Activated T-cell treated with anti-CD3 and anti-CD28 coated beads for 24 hours (primary cell): Measurements from ENCODE around the gene ST6GALNAC1.
A peak's percentile ranks its signal among the peaks of the same experiment; 100 is the strongest.

Experiments
- DNase-seq: peaks from one replicate; pipeline ENCODE4 v3.0.0-alpha.2; 2020; ENCODE audit warnings: low read depth

The ST6GALNAC1 gene

DNA sequence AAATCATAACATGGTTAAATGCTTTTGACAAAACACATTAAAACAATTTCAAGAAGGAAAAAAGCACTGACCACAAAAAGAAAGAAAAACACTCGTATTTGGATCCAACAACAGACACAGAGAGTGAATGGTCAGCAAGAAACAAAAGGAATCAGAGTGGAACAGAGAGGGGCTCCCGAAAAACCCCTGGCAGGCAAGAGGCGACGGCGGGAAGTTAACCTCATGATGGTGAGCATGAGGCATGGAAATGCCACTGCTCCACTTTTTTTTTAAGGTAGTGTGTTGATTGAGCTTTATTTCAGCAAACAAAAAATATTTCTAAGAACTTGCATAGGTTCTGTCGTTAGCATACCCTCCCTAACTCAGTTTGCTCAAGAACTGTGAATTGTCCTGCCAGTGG is 32.1 kb upstream of the ST6GALNAC1 start:
- DNase-seq, result no peak

DNA sequence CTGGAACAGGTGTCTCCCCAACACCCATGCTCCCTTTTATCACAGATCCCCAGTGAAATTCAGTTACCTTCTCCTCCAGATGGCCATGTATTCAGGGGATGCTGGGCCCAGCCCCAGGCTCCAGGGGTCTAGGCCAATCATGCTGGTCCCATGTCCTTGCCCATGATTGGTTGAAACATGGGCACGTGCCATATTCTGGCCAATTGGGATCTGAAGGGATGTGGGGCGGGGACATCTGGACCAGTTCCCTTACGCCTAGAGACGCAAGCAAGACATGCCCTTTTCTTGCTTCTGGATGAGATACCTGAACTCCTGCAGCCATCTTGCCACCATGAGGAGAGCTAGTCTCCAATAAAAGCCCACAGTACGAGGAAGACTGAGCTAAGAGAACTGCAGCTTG is 31.0 kb upstream of the ST6GALNAC1 start:
- no peak for DNase-seq

DNA sequence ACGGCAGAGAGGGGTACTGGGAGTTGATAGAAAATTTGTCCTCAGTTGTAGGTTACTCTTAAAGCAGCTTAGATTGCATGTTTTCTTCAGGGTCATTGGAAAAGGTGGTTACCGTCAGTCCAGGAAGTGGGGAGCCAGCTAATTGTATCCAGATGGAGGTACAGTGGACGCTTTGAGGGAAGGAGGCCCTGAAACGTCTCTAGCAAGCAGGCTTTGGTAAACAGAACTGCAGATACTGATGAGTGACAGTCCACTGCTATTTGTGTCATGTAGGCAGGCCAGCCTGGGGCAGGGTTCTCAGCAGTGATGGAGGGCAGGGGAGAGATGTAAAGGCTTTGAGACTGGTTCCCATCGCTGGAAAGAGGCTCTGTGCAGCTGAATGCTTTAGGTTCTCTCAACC is 30.2 kb upstream of the ST6GALNAC1 start:
- DNase-seq, result no peak

DNA sequence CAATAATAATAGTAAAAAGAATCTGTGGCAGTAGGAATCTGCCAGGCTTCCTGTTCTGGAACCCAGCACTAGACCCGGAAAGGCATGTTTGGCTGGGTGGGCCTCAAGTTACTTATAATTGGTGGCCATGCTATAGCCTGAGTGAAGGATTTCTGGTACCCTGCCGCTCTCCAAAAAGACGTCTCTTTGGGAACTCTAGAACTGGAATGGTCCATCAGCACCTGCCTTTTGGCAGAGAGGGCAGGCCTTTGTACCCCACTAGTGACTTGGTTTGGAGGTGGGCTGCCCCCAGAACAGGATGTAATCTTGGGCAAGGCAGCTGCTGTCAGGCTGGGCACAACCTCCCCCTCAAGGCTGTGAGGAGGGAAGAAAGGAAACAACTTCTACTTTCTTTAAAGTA is 29.3 kb upstream of the ST6GALNAC1 start:
- no peak for DNase-seq

DNA sequence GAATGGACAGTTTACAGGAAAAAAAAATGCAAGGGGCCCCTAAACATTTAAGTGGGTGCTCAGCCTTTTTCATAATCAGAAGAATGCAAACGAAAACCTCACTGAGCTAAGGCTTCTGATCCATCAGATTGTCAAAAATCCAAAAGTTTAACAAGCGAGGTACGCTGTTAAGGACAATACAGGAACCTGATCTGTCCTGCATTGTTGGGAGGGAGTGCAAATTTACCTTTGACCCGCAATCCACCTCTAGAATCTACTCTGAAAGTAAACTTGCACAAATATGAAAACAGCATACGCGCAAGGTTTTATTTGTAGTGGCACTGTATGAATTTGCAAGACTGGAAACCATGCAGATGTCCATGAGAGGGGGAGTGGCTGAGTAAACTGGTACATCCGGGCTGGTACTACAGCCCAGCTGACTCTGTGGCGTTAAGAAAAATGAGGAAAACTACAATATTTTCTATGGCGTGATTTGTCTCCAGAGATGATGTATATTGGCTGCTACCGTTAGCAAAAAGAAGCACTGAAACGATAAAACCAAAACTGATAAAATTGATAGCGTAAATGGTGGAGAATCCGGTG is 28.8 kb upstream of the ST6GALNAC1 start:
- no peak for DNase-seq

DNA sequence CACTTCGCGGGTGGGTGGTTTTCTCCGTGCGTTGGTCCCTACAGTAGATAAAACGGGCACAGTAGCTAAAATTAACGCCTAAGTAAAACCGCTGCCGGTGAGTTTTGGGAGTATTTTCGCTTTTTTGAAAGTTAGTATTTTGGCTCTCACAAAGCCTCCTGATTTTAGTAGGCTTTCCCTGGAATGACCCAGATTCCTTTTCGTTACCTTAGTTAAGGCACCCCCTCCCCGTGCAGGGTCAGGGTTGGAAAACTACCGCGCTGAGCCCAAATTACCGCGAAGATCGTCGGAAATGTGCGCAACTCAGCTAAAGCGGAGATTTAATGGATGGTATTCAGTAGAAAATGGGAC is 28.3 kb upstream of the ST6GALNAC1 start:
- no peak for DNase-seq

DNA sequence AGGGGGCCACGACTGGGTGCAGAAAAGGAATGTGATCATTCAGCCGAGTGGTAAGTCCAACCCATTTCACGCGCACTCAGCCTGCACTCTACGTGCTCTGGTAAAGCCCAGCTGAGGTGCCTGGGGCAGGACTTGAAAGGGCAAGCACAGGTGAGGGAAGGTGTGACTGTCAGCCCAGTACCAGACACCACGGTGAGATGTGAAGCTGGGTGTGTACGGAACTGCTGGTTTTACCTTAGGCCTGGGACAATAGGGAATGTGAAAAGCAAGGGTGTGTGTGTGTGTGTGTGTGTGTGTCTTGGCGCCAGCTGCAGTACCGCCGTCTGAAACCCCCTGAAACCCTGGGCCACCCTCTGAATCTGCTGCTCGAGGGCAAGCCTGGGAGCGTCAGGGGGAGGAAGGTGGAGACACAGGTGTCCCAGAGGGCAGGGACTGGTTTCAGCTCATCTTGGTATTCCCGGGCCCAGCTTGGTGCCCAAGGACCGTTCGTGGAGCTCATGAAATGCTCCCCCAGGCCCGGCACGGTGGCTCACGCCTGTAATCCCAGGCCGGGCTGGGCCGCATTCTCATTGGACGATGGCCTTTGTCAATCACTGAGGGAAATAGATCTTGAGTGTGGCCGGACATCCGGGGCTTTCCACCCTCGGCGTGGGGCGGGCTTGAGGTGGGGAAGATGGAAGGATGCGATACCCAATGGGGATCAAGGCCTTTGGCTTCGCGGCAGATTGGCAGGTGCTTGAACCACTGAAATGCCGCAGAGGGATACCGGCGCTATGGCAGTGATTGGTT is 27.8 kb upstream of the ST6GALNAC1 start:
- peak; percentile 98 for DNase-seq

DNA sequence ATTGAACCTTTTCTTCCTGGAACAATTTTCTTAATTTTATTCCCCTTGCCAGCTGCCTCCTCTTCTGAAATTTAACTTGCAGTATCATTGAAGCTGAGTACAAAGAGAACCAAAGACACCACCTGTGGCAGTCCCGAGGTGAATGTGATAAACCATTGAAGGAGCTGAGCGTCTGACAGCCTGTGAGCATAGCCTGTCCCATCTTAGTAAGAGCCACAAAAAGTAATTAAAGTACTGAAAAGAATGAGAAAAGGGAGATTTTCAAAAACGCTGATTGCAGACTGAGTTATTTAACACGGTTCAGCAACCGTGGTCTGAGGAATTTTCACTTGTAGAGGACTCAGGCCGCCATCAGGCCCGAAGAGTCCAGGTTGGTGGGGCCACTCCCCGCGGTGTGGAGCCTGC is 27.2 kb upstream of the ST6GALNAC1 start:
- no peak for DNase-seq

DNA sequence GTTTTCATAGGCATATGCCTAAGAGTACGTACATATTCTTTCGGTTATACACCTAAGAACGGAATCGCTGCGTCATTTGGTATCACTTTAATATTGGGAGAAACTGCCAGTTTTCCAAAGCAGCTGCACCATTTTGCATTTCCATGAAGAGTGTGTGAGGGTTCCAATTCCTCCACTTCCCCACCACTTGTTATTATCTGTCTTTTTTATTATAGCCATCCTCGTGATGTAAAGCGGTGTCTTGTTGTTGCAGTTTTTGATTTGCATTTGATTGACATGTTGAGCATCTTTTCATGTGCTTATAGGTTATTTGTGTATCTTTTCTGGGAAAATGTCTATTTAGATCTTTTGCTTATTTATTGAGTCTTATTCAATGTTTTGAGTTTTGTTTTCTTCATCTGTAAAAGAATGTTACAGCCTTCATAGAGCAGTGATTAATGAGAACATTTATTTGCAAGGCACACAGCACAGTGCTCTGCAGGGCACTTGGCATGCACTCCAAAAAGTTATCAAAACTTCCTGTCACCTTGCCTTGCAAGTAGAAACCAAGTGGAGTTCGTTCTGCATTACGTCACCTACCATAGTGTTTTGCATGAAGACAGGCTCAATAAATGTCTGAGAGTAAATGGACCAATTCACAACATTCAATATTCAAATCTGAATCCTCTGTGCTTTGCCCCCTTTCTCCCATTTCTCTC is 26.6 kb upstream of the ST6GALNAC1 start:
- no peak for DNase-seq

DNA sequence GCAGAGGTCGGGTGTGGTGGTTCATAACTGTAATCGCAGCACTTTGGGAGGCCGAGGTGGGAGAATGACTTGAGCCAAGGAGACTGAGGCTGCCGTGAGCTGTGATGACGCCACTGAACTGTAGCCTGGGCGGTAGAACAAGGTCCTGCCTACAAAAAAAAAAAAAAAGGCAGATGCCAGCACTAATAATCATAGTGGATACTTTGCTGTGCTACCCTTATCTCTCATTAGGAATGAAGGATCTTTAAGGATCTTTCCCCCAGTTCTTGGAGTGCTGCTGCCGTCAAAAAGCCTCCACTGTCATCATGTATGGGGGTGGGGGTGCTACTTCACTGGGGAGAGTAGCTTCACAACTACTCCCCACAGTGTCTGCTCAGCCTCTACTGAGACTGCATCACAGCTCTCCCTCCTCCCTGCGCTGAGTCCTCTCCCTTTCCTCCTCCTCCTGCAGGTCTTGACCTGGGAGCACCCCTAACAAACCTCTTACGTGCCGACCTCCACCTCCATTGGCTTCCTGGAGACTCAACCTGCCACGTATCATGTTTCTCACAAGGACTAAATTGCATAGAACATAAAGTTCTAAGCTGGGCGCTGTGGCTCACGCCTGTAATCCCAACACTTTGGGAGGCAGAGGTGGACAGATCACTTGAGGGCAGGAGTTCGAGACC is 24.4 kb upstream of the ST6GALNAC1 start:
- DNase-seq, result no peak

DNA sequence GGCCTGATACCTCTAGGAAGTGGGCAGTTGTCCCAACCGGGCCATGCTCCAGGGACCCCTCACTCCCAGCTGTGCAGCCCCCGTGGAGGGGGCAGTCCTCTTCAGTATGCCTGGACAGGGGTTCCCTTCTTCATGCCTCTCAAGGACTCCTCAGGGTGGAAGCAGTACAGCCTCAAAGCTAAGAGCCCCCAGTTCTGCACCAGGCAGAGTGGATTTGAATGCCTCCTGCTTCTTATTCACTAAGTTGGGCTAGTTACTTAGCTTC is 23.9 kb upstream of the ST6GALNAC1 start:
- DNase-seq, result no peak

DNA sequence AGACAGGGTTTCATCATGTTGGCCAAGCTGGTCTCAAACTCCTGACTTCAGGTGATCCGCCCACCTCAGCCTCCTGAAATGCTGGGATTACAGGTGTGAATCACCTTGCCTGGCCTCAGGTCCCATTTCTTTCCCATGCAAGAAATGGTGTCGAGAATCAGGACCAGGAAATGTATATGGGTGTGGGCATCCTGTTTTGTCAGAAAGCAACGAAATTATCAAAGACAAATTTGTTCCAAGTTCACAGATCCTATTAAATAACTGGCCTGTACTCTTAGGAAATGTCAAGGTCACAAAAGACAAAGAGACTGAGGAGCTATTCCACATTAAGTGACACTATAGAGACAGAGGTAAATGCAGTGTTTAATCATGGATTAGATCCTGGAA is 17.1 kb upstream of the ST6GALNAC1 start:
- DNase-seq, result no peak

DNA sequence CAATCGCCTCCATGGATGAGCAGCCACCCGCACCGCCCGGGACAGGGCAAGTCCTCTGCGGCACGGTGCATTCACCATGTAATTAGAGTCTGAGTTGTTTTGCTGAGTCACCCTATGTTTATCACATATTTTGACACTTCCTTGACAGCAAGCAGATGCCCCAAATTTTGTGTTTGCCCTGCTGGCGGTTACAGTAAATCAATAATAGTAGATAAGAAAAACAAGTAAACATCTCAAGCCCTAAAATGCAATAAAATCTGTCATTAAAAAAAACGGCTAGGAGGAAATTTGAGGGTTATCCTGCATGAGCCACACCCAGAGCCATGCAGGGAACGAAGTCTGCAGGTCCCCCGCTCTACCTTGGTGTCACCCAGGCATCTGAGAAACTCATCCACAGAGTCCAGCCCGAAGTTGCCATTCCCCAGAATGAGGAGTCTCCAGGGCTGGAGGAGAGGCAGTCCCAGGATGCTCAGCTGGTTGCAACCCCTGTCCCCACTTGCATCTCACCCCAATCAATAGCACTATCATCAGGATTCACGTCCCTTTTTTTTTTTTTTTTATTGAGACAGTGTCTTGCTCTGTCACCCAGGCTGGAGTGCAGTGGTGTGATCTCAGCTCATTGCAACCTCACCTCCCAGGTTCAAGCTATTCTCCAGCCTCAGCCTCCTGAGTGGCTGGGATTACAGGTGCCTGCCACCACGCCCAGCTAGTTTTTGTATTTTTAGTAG is 16.5 kb upstream of the ST6GALNAC1 start:
- no peak for DNase-seq

DNA sequence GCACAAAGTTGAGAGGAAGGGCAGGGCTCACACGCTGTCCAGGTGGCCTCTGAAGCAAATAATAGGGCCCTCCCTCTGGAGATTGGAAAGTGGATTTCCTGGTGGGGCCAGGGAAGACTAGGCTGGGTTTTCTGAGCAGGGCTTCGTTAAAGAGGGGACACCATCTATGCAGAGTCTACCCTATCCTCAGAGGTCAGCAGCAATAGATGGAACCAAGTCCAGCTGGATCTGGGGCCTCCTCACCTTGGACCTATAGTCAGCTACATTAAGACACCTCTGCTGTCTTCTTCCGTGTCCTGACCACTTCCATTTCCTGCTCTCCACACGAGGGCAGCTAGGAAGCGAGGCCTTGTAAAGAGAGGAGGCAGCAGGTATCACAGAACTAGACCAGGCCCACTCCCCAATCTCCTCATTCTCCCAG is 14.7 kb upstream of the ST6GALNAC1 start:
- DNase-seq, result no peak

DNA sequence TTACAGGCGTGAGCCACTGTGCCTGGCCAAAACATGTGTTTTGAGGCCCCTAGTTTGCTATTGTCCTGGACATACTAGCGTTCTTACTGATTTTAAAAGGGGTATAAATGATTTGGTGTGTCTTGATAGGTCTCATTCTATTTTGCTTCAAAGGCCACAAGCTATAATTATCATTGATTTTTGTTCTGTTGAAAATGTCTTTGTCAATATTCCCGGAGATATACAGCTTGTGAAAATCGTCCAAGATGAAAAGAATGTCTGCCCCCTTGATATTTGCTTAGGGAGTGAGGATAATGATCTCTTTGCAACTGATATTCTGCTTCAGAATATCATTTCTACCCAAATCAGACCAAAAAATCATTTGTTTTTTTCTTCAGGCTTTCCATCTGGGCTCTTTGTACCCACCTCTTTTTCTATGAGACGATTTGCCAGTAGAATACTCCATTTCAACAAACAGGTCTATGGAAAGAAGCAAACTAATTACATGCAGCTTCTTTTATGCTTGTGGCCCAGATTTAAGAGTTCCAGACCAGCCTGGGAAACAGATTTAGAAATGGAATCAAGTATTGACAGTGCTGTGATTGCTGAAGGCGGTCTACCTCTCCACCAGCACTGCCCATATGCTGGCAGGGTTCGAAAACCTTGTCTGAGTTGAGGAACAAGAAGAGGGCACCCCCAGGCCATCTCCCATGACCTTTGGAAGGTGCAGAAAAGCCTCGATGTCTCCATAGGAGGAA is 14.1 kb upstream of the ST6GALNAC1 start:
- DNase-seq, result no peak

DNA sequence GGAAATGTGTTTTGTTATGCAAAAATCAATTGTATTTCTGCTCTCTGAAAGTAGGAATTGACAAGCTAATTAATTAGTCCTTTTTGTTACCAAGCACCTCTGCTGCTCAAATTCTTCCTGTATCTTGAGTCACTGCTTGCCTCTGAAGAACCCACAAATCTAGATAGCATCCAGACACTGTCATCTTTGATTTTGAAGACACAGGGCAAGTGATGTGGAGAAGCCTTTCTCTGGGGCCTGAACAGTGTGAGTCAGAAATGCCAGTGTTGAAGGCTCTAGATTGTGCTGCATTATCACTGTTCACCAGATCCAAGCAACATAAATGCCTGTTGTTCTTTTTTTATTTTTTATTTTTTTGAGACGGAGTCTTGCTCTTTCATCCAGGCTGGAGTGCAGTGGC is 10.9 kb upstream of the ST6GALNAC1 start:
- no peak for DNase-seq

DNA sequence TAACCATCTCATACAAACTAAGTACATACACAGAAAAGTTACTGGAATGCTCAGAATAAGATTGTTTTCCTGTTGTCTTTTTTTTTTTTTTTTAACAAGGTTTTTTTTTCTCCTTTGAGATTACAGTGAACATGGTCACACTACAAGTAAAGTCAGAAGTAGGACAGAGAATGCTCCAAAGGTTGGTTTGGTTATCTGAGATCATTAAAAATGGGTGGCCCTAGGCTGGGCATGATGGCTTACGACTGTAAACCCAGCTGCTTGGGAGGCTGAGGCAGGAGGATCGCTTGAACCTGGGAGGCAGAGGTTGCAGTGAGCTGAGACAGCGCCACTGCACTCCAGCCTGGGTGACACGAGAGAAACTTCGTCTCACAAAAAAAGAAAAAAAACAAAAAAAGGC is 6.9 kb upstream of the ST6GALNAC1 start:
- no peak for DNase-seq

DNA sequence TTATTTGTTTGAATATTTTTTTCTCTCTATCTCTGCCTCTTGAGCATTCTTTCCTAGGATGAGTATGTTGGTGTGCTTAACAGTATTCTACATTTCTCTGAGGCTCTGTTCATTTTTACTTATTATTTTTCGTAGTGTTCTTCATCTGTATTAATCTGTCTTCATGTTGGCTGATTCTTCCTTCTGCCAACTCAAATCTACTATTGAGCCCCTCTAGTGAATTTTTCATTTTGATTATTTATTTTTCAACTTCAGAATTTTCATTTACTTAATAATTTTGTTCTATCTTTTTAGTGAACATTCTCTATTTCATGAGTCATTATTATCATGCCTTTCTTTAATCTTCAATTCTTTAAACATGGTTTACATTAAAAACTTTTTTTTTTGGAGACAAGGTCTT is 3.2 kb upstream of the ST6GALNAC1 start:
- no peak for DNase-seq

DNA sequence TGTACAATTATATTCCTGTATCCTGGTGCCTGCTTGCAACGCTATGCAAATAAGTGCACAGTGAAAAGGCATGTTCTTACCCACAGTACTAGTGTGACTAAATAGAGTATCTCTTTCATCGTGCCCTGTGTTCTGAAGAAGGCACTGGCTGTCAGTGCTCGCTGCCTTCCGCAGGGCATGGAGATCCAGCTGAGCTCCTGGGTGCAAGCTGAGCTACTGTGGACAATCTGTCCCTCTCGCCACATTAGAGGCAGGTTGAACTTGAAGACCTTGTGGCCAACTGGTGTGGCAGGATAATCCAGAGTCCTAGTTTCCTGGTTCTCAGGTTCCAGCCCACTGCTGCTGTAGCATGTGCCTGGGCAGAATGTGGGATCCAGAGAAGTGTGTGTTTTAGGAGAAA is 1.9 kb upstream of the ST6GALNAC1 start:
- no peak for DNase-seq

DNA sequence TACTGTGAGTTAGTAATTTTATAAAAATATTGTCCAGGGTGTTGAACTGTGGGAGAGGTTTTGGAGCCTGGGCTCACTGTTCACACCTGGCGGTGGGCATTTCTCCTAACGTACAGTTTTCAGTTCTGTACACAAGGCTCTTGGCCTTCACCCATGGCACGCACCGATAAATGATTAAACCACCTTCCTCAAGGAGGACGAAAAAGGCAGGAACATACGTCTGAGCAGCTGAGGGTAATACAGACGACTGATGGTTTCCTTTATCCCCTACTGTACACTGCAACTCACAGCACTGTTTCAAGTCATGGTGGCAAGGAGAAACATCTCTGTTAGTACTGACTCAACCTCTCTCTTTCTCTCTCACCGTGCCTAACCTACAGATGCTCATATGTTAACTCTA is 1.4 kb upstream of the ST6GALNAC1 start:
- DNase-seq, result no peak

DNA sequence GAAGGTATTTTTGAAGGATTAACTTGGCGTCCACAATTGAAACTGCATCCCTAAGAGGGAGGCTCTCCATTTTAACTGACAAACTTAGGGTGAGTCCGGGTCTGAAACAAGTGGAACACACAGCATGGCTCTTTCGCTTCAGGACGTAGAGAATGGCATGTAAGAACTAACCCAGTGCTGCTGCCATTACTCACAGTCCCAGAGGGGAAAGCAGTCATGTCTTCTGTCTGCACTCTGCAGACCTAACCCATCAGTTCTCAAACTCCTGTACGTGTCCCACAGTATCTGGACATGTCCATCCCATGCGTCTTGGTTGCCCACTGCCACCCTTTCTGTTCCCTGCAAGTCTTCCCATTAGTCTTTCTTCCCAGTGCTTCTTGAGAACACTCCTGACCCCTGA is 563 bp downstream of the ST6GALNAC1 start:
- no peak for DNase-seq

DNA sequence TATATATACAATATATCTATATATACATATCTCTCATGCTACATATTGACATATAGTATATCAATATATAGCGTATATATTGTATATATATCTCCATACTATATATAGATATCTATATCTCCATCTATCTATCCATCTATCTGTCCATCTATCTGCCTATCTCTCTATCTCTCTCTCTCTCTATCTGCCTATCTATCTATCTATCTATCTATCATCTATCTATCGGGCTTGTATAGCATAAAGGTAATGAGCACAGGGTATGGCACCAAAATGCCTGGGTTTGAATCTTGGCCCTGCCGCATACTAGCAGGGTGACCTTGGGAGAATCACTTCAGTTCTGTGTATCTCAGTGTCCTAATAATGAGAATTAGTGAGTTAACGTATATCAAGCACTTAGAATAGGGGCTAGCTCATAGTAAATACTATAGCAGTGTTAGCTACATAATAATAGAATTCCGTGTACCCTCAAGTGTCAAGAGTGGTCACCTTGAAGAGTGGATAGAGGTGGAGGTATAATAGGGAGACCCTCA is 1.5 kb downstream of the ST6GALNAC1 start:
- no peak for DNase-seq
